GM18526 (cell line): ENCODE measurements around the gene GNG5.
A peak's percentile ranks its signal among the peaks of the same experiment; 100 is the strongest.

ENCODE experiments used
- POLR2A ChIP-seq: IDR thresholded peaks from 3 replicates; pipeline ENCODE4 v1.6.1; 2011; ENCODE audit not compliant: insufficient read length; ENCODE audit errors: extremely low read depth

GNG5 gene

DNA sequence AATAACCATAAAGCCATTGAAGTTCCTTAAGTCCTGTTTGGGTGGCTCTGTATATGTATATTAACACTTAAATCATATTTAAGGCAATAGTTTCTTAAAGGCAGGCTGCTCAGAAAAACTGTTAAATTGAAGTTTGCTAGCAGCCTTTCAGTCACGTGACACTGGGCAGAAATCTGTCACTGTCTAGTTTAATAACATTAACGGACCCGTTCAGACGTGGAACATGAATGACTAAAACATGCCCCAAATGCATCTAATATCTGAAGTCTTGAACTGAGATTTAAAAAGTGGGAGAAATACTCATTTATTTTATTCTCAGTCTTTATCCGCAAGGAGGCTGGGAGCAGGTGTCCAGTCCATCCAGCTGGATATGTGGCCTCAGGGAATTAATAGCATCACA lies 3.5 kb downstream of the GNG5 start:
- TF ChIP-seq POLR2A: no peak

- no peak for TF ChIP-seq POLR2A
Observed at GRCh38 chr1:84497631-84498275, 8.6 kb downstream of the GNG5 start.

- TF ChIP-seq POLR2A: no peak
Observed at GRCh38 chr1:84496498-84496897, 9.9 kb downstream of the GNG5 start.

- no peak for TF ChIP-seq POLR2A
Observed at GRCh38 chr1:84493747-84494146, 12.6 kb downstream of the GNG5 start.

DNA sequence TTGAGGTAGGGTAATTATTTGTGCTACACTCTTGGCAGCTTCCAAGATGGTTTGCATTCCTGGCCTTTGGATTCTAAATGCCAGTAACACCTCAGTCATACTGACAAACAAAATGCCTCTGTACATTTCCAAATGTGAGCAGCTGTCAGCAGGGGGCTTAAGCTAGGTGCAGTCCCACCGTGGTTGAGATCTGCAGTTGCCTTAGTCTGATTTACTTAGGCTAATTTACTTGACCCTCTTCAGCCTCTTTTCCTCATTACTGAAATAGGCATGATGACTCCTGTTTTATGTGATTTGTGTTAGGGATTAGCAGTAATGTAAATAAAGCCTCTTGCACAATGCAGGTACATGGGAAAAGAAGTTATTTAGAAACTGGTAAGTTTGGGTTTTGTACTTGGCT lies 13.7 kb downstream of the GNG5 start:
- no peak for TF ChIP-seq POLR2A

- TF ChIP-seq POLR2A: no peak
Observed at GRCh38 chr1:84489766-84490165, 16.6 kb downstream of the GNG5 start.

- no peak for TF ChIP-seq POLR2A
Observed at GRCh38 chr1:84488107-84488506, 18.3 kb downstream of the GNG5 start.

GRCh38 chr1:84481317-84481716 lies 25.1 kb downstream of the GNG5 start:
- no peak for TF ChIP-seq POLR2A

- no peak for TF ChIP-seq POLR2A
Observed at GRCh38 chr1:84480650-84481049, 25.7 kb downstream of the GNG5 start.

- TF ChIP-seq POLR2A: no peak
Observed at GRCh38 chr1:84479998-84480397, 26.4 kb downstream of the GNG5 start.

DNA sequence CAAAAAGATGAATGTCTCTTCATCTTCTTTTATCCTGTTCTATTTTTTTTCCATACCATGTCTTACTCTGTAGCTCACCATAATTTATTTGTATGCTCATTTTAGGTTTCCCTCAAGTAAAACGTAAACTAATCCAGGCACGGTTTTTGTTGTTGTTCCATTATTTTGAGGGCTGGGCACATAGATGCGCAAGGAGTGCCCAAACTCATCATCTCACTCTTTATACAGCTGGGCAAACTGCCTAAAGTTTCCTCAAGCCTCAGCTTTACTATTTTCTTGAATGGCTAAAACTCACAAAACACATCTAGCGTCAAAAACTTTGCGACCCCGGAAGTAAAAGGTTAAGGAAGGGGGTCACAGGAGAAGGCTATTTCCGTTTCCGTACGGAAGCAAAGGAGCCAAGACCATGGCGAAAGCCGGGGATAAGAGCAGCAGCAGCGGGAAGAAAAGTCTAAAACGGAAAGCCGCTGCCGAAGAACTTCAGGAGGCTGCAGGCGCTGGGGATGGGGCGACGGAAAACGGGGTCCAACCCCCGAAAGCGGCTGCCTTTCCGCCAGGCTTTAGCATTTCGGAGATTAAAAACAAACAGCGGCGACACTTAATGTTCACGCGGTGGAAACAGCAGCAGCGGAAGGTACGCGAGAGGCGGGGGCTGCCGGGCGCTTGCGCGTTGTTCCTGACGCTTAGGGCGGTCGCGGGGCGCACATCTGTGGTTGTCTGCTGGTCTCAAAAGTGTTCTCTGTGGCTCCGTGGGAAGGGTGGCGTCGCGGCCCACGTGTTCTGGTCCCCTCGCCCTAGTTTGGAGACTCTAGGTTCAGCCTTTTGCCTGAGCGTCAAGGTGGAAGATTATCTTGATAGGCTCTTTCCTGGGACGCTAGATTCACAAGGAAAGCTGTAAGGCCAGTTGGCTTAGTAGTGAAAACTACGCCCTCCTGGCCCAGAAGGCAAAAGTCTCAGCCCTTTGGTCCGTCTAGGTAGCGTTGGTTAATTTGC lies 27.2 kb downstream of the GNG5 start, which contains the start of gene RPF1:
RPF1 (plus strand) TSS at position 391 of the 993 bp plus-strand sequence; CDS start at position 407, 16 bp downstream.
- TF ChIP-seq POLR2A: peak; percentile 61

- TF ChIP-seq POLR2A: no peak
Observed at GRCh38 chr1:84476225-84476624, 30.2 kb downstream of the GNG5 start.

DNA sequence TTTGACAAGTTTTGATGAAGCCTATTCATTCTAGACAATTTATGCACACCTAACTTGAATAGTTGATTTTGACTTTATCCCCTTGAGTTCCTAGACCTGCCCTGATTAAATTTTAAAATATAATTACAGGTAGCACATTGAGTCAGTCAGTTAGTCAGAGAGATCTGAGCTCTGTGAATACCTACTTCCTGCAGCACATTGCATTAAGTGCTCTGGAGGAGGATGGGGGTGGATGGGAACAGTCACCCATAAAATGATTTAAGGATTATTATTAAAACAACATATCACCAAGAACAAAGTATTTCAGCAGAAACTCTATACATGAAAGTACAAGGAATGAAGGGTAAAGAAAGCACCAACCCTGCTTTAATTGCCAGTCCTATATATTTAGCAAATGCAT lies 39.1 kb downstream of the GNG5 start:
- TF ChIP-seq POLR2A: no peak

- no peak for TF ChIP-seq POLR2A
Observed at GRCh38 chr1:84462118-84462517, 44.3 kb downstream of the GNG5 start.

- no peak for TF ChIP-seq POLR2A
Observed at GRCh38 chr1:84452436-84452835, 53.9 kb downstream of the GNG5 start.

- TF ChIP-seq POLR2A: no peak
Observed at GRCh38 chr1:84450910-84451309, 55.5 kb downstream of the GNG5 start.
